Gastrocnemius medialis (tissue), 4 donors: ENCODE measurements around the gene UMPS. TPM values are rescaled to one million over a fixed set of nuclear protein-coding genes. Genes with fewer than 3 reads are reported as not detected.

ENCODE experiments used
- ATAC-seq, 2 donors: fragments of 150-250 bp; one replicate each; pipeline ENCODE4 v1.9.1; 2016
- DNase-seq, 2 donors: peaks; one replicate each; pipeline ENCODE4 v3.0.0-alpha.2; 2019
- H3K27ac ChIP-seq, 4 donors: fragments of 200-600 bp; sonication (generic); 1 replicate in 1 of 4; 2 replicates in 3 of 4; pipeline ENCODE4 v1.5.1; 2016 to 2018; ENCODE audit warnings: mild to moderate bottlenecking in 2 of 4, moderate library complexity in 1 of 4
- H3K27me3 ChIP-seq, 3 donors: fragments of 200-600 bp; sonication (generic) in 2 of 3; 1 replicate in 1 of 3; 2 replicates in 2 of 3; pipeline versions ENCODE4 v1.5.1 to v1.6.0; 2016 to 2019; ENCODE audit warnings: mild to moderate bottlenecking in 1 of 3, moderate library complexity in 1 of 3
- H3K36me3 ChIP-seq, 2 donors: fragments of 200-600 bp; sonication (generic) in 1 of 2; one replicate each; pipeline ENCODE4 v1.5.1; 2017 to 2018
- H3K4me1 ChIP-seq, 2 donors: fragments of 200-600 bp; sonication (generic) in 1 of 2; one replicate each; pipeline ENCODE4 v1.5.1; 2016 to 2017; ENCODE audit warnings: mild to moderate bottlenecking in 2 of 2
- H3K4me3 ChIP-seq, 4 donors: fragments of 200-600 bp; sonication (generic) in 3 of 4; 1 replicate in 1 of 4; 2 replicates in 3 of 4; pipeline ENCODE4 v1.5.1; 2016 to 2019; ENCODE audit warnings: mild to moderate bottlenecking in 2 of 4
- H3K9me3 ChIP-seq, 3 donors: fragments of 200-600 bp; sonication (generic) in 2 of 3; 1 replicate in 1 of 3; 2 replicates in 2 of 3; pipeline ENCODE4 v1.5.1; 2016 to 2019
- CTCF ChIP-seq, 5 experiments: fragments of 450-650 bp in 3 of 5; fragments of 200-600 bp in 2 of 5; sonication (generic) in 2 of 5; IDR thresholded peaks in 4 of 5; conservative IDR thresholded peaks in 1 of 5; 1 replicate in 4 of 5; 2 replicates in 1 of 5; pipeline ENCODE4 v1.5.1; 2016 to 2019; ENCODE audit warnings: antibody characterized with exemption in 5 of 5, mild to moderate bottlenecking in 3 of 5, moderate library complexity in 3 of 5
- POLR2A ChIP-seq, 2 donors: fragments of 450-650 bp; IDR thresholded peaks; one replicate each; pipeline ENCODE4 v1.6.1; 2017; ENCODE audit warnings: antibody characterized with exemption in 2 of 2, mild to moderate bottlenecking in 2 of 2, moderate library complexity in 2 of 2
- in situ Hi-C, 4 donors: fragments of 200-750 bp; cut with MboI; loops; one replicate each; pipeline versions ENCODE4 v1.15.0 to v1.8.0; 2017; ENCODE audit warnings: low sequenced_read_pairs in 4 of 4
- intact Hi-C: fragments of 100-400 bp; cut with DNase I; formaldehyde crosslinking; loops from one replicate; pipeline ENCODE4 v1.15.1; 2023; ENCODE audit warnings: low total_unique reads
- total RNA-seq, 4 donors: library from RNA; depleted of rRNA; stranded (reverse); fragments of >200 nt; gene quantifications; one replicate each; pipeline versions ENCODE4 v1.1.0 to v1.2.3, GENCODE V29; 2016

UMPS gene
- total RNA-seq, 4 donors from 2014 or later = 2.2 to 7.6 (median 6.2) TPM

GRCh38 chr3:124714223-124714853, 15.9 kb upstream of the UMPS start:
- H3K9me3 ChIP-seq = no peaks in the 10 kb centered on the region
- DNase-seq = no peak
- no peak overlapping the region for H3K4me3 ChIP-seq
- H3K27me3 ChIP-seq = no peaks in the 10 kb centered on the region
- intact Hi-C loops (no loop called here), in situ Hi-C loops (no loop called here)
- no peak for ATAC-seq
- H3K27ac ChIP-seq = no peak overlapping the region
- H3K36me3 ChIP-seq = peaks cover 0 to 20% of the 10 kb centered on the region in 2 donors
- no peaks in the 10 kb centered on the region for H3K4me1 ChIP-seq
- TF ChIP-seq CTCF (IDR thresholded peaks at IDR 0.05 in 4 of 5, conservative IDR thresholded peaks at IDR 0.05 in 1 of 5) = no peak
- TF ChIP-seq POLR2A (IDR thresholded peaks at IDR 0.05) = no peak

GRCh38 chr3:124722589-124722988, 7.7 kb upstream of the UMPS start:
- no peaks in the 10 kb centered on the region for H3K4me1 ChIP-seq
- H3K27me3 ChIP-seq = no peaks in the 10 kb centered on the region
- no peaks in the 10 kb centered on the region for H3K9me3 ChIP-seq
- ATAC-seq = no peak
- TF ChIP-seq POLR2A (IDR thresholded peaks at IDR 0.05) = no peak
- no peak for TF ChIP-seq CTCF (IDR thresholded peaks at IDR 0.05 in 4 of 5, conservative IDR thresholded peaks at IDR 0.05 in 1 of 5)
- in situ Hi-C loops (no loop called here), intact Hi-C loops (no loop called here)
- no peak overlapping the region for H3K27ac ChIP-seq
- DNase-seq = no peak
- H3K4me3 ChIP-seq = no peak overlapping the region
- peaks cover 0 to 20% of the 10 kb centered on the region in 2 donors for H3K36me3 ChIP-seq

- Histone ChIP-seq H3K27ac (peak overlapping the region in 3 of 4 donors; percentile 78 to 82 (median 80)), H3K9me3 (no peaks in the 10 kb centered on the region), H3K36me3 (peaks cover 0 to 12% of the 10 kb centered on the region in 2 donors), H3K4me3 (peak overlapping the region; percentile 65 to 90 (median 78)), H3K4me1 (peaks cover 7 to 21% of the 10 kb centered on the region in 2 donors), H3K27me3 (no peaks in the 10 kb centered on the region)
- in situ Hi-C loops (no loop called here), intact Hi-C loops (no loop called here)
- ATAC-seq = no peak
- TF ChIP-seq POLR2A (IDR thresholded peaks at IDR 0.05) (no peak), CTCF (IDR thresholded peaks at IDR 0.05 in 4 of 5, conservative IDR thresholded peaks at IDR 0.05 in 1 of 5) (no peak)
- DNase-seq = no peak
These were observed 667 bp downstream of the UMPS start for GRCh38 chr3:124730941-124731297.

GRCh38 chr3:124731760-124732159, 1.5 kb downstream of the UMPS start:
- Histone ChIP-seq H3K4me1 (peaks cover 7 to 21% of the 10 kb centered on the region in 2 donors), H3K27me3 (no peaks in the 10 kb centered on the region), H3K27ac (no peak overlapping the region), H3K36me3 (peaks cover 0 to 17% of the 10 kb centered on the region in 2 donors), H3K4me3 (no peak overlapping the region), H3K9me3 (no peaks in the 10 kb centered on the region)
- no peak for TF ChIP-seq CTCF (IDR thresholded peaks at IDR 0.05 in 4 of 5, conservative IDR thresholded peaks at IDR 0.05 in 1 of 5)
- TF ChIP-seq POLR2A (IDR thresholded peaks at IDR 0.05) = no peak
- in situ Hi-C loops (no loop called here), intact Hi-C loops (no loop called here)
- ATAC-seq = no peak
- no peak for DNase-seq

GRCh38 chr3:124741027-124741426, 10.8 kb downstream of the UMPS start:
- no peaks in the 10 kb centered on the region for H3K27me3 ChIP-seq
- peaks cover 4 to 80% of the 10 kb centered on the region in 2 donors for H3K36me3 ChIP-seq
- DNase-seq = no peak
- intact Hi-C loops = no loop called here
- no peak overlapping the region for H3K27ac ChIP-seq
- no peak for TF ChIP-seq POLR2A (IDR thresholded peaks at IDR 0.05)
- TF ChIP-seq CTCF (IDR thresholded peaks at IDR 0.05 in 4 of 5, conservative IDR thresholded peaks at IDR 0.05 in 1 of 5) = no peak
- in situ Hi-C loops = no loop called here
- no peak overlapping the region for H3K4me3 ChIP-seq
- H3K4me1 ChIP-seq = no peaks in the 10 kb centered on the region
- no peaks in the 10 kb centered on the region for H3K9me3 ChIP-seq
- no peak for ATAC-seq
